Thyroid gland (tissue), 4 donors: ENCODE data around the gene EDN2. TPM values are rescaled to one million over a fixed set of nuclear protein-coding genes. Genes with fewer than 3 reads are reported as not detected.

ENCODE experiments used
- DNase-seq, 2 donors: peaks; one replicate each; pipeline ENCODE4 v3.0.0-alpha.2; 2019
- H3K27ac ChIP-seq, 3 donors: fragments of 200-600 bp; sonication (generic); 1 replicate in 2 of 3; 2 replicates in 1 of 3; pipeline ENCODE4 v1.5.1; 2016 to 2019; ENCODE audit warnings: mild to moderate bottlenecking in 1 of 3, moderate library complexity in 1 of 3
- H3K27me3 ChIP-seq: fragments of 200-600 bp; sonication (generic); one replicate; pipeline ENCODE4 v1.5.1; 2019
- H3K36me3 ChIP-seq, 2 donors: fragments of 200-600 bp; sonication (generic); one replicate each; pipeline ENCODE4 v1.5.1; 2016 to 2019
- H3K4me1 ChIP-seq, 2 donors: fragments of 200-600 bp; sonication (generic); one replicate each; pipeline ENCODE4 v1.5.1; 2017 to 2019
- H3K4me3 ChIP-seq, 3 donors: fragments of 200-600 bp; sonication (generic); replicated peaks in 1 of 3; 1 replicate in 2 of 3; 2 replicates in 1 of 3; pipeline ENCODE4 v1.5.1; 2016; ENCODE audit warnings: mild to moderate bottlenecking in 1 of 3
- H3K9me3 ChIP-seq: fragments of 200-600 bp; sonication (generic); one replicate; pipeline ENCODE4 v1.5.1; 2017
- CTCF ChIP-seq, 6 experiments: fragments of 200-600 bp in 3 of 6; fragments of 450-650 bp in 3 of 6; sonication (generic) in 3 of 6; IDR thresholded peaks; one replicate each; pipeline ENCODE4 v1.5.1; 2016 to 2019; ENCODE audit warnings: antibody characterized with exemption in 6 of 6, mild to moderate bottlenecking in 2 of 6, inconsistent platforms in 1 of 6, moderate library complexity in 1 of 6
- POLR2A ChIP-seq, 2 donors: fragments of 450-650 bp; IDR thresholded peaks; one replicate each; pipeline ENCODE4 v1.6.1; 2017; ENCODE audit warnings: antibody characterized with exemption in 2 of 2, mild to moderate bottlenecking in 2 of 2, moderate library complexity in 1 of 2
- WGBS, 2 donors: methylation state at CpG; one replicate each; pipeline ENCODE4 v1.1.5; 2017; 5-methylcytosine and 5-hydroxymethylcytosine counted together
- intact Hi-C: fragments of 100-400 bp; cut with DNase I; formaldehyde crosslinking; loops from one replicate; pipeline ENCODE4 v1.15.1; 2023
- total RNA-seq, 4 donors: library from RNA; depleted of rRNA; stranded (reverse); fragments of >200 nt; gene quantifications; one replicate each; pipeline ENCODE4 v1.2.3, GENCODE V29; 2016

EDN2 gene
- total RNA-seq, 4 donors from 2014 or later: not detected

GRCh38 chr1:41502912-41503311 lies 18.4 kb upstream of the EDN2 start:
- Histone ChIP-seq H3K4me3 (no peak overlapping the region), H3K36me3 (no peaks in the 10 kb centered on the region), H3K27me3 (no peaks in the 10 kb centered on the region), H3K27ac (peak overlapping the region in 2 of 3 donors; percentile 55 to 56), H3K4me1 (peaks cover 23 to 64% of the 10 kb centered on the region in 2 donors), H3K9me3 (no peaks in the 10 kb centered on the region)
- 42 to 43% methylated on average over 4 to 5 of the region's 5 CpGs for WGBS, 2 donors
- TF ChIP-seq CTCF (IDR thresholded peaks at IDR 0.05): no peak
- DNase-seq: peak; percentile 88
- intact Hi-C loops: no loop called here

GRCh38 chr1:41501581-41501980 lies 17.1 kb upstream of the EDN2 start:
- WGBS, 2 donors: 98% methylated on average over 10 to 14 of the region's 20 CpGs
- TF ChIP-seq CTCF (IDR thresholded peaks at IDR 0.05): no peak
- no peak for TF ChIP-seq POLR2A (IDR thresholded peaks at IDR 0.05)
- H3K4me3 ChIP-seq: no peak overlapping the region
- intact Hi-C loops: no loop called here
- H3K36me3 ChIP-seq: no peaks in the 10 kb centered on the region
- no peaks in the 10 kb centered on the region for H3K9me3 ChIP-seq
- DNase-seq: no peak
- peaks cover 30 to 76% of the 10 kb centered on the region in 2 donors for H3K4me1 ChIP-seq
- no peaks in the 10 kb centered on the region for H3K27me3 ChIP-seq
- H3K27ac ChIP-seq: no peak overlapping the region

- peak overlapping the region; percentile 54 to 86 (median 63) for H3K27ac ChIP-seq
- H3K9me3 ChIP-seq: no peaks in the 10 kb centered on the region
- no peak for DNase-seq
- no peak overlapping the region for H3K4me3 ChIP-seq
- TF ChIP-seq CTCF (IDR thresholded peaks at IDR 0.05) (no peak), POLR2A (IDR thresholded peaks at IDR 0.05) (no peak)
- intact Hi-C loops: no loop called here
- 90 to 95% methylated on average over 7 of the region's 7 CpGs for WGBS, 2 donors
- H3K4me1 ChIP-seq: peaks cover 33 to 82% of the 10 kb centered on the region in 2 donors
- H3K36me3 ChIP-seq: no peaks in the 10 kb centered on the region
- H3K27me3 ChIP-seq: no peaks in the 10 kb centered on the region
Observed at GRCh38 chr1:41500781-41501518, 16.5 kb upstream of the EDN2 start.

- Histone ChIP-seq H3K4me1 (peaks cover 33 to 88% of the 10 kb centered on the region in 2 donors), H3K9me3 (no peaks in the 10 kb centered on the region), H3K27ac (peak overlapping the region; percentile 54 to 86 (median 67)), H3K4me3 (no peak overlapping the region), H3K27me3 (no peaks in the 10 kb centered on the region), H3K36me3 (no peaks in the 10 kb centered on the region)
- DNase-seq: peak; percentile 88 to 95
- TF ChIP-seq CTCF (IDR thresholded peaks at IDR 0.05) (no peak), POLR2A (IDR thresholded peaks at IDR 0.05) (peak in 1 of 2 donors; percentile 28)
- intact Hi-C loops: no loop called here
- WGBS, 2 donors: 70 to 72% methylated on average over 8 to 10 of the region's 10 CpGs
Observed at GRCh38 chr1:41500378-41500777, 15.9 kb upstream of the EDN2 start.

GRCh38 chr1:41499591-41499990 lies 15.1 kb upstream of the EDN2 start:
- intact Hi-C loops: no loop called here
- Histone ChIP-seq H3K9me3 (no peaks in the 10 kb centered on the region), H3K4me3 (no peak overlapping the region), H3K27ac (peak overlapping the region in 2 of 3 donors; percentile 23 to 86), H3K4me1 (peaks cover 33 to 92% of the 10 kb centered on the region in 2 donors), H3K27me3 (no peaks in the 10 kb centered on the region), H3K36me3 (no peaks in the 10 kb centered on the region)
- DNase-seq: no peak
- no peak for TF ChIP-seq POLR2A (IDR thresholded peaks at IDR 0.05)
- no peak for TF ChIP-seq CTCF (IDR thresholded peaks at IDR 0.05)
- WGBS, 2 donors: 88 to 95% methylated on average over 2 of the region's 2 CpGs
